Subcutaneous abdominal adipose tissue (tissue), 5 donors: ENCODE data around the gene SLC25A1.
"Not testable (repeated sequence)": the region's sequence is repeated elsewhere in the genome, so short reads cannot be mapped to it uniquely, and the experiment has no call there.

Experiments
- H3K27ac ChIP-seq: one replicate; pipeline ENCODE4 v1.7.0; 2013; ENCODE audit warnings: low read depth, mild to moderate bottlenecking, inconsistent platforms, low read length, moderate library complexity
- H3K27me3 ChIP-seq, 5 donors: one replicate each; pipeline ENCODE4 v1.7.0; 2013; ENCODE audit warnings: low read length in 5 of 5, inconsistent platforms in 1 of 5; ENCODE audit not compliant: control insufficient read depth in 5 of 5, insufficient read depth in 4 of 5
- H3K36me3 ChIP-seq, 5 donors: one replicate each; pipeline ENCODE4 v1.7.0; 2013; ENCODE audit warnings: low read length in 5 of 5; ENCODE audit not compliant: control insufficient read depth in 5 of 5, insufficient read depth in 5 of 5
- H3K4me1 ChIP-seq, 5 donors: one replicate each; pipeline ENCODE4 v1.7.0; 2013; ENCODE audit warnings: low read length in 5 of 5, mild to moderate bottlenecking in 3 of 5, moderate library complexity in 1 of 5; ENCODE audit not compliant: control insufficient read depth in 5 of 5, insufficient read depth in 5 of 5
- H3K4me3 ChIP-seq, 5 donors: one replicate each; pipeline ENCODE4 v1.7.0; 2013; ENCODE audit warnings: low read length in 5 of 5, low read depth in 1 of 5
- H3K9ac ChIP-seq, 5 donors: one replicate each; pipeline ENCODE4 v1.7.0; 2013; ENCODE audit warnings: low read length in 5 of 5, mild to moderate bottlenecking in 4 of 5, moderate library complexity in 3 of 5
- H3K9me3 ChIP-seq, 5 donors: one replicate each; pipeline ENCODE4 v1.7.0; 2013; ENCODE audit warnings: low read length in 5 of 5; ENCODE audit not compliant: control insufficient read depth in 5 of 5
- donor health status: healthy.
- donor health status: healthy.
- donor health status: healthy.
- donor health status: healthy.
- donor health status: healthy.

SLC25A1 gene

DNA sequence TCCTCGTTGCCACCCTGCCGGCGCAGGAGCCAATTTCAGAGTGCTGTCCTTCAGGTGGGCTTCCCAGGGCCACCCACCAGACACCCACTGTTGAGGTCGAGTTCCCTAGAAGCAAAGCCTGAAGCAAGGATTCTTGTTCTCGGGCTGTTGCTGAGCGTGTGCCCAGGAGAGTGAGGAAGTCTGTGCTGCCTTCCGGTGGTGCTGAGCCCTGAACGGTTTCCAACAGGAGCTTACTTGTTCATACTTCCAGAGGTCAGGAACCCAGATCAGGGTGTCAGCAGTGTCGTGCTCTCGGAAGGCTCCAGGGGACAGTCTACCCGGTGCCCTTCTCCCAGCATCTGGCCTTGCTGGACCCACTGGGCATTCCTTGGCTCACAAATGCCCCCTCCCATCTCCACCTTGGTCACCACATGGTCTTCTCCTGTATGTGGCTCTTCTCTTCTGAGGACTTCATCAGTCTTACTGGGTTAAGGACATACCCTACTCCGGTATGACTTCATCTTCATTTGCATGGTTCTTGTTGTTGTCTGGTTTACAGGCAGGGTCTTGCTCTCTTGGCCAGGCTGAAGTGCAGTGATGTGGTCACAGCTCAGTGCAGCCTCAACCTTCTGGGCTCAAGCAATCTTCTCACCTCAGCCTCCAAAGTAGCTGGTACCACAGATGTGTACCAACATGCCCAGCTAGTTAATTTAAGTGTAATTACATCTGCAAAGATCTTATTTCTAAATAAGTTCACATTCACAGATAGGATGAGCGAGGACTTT is 11.2 kb downstream of the SLC25A1 start:
- H3K9me3 ChIP-seq, result no peaks in the 10 kb centered on the region
- no peaks in the 10 kb centered on the region for H3K36me3 ChIP-seq
- no peak overlapping the region for H3K4me3 ChIP-seq
- H3K27ac ChIP-seq, result no peak overlapping the region
- H3K4me1 ChIP-seq, result peaks cover 5 to 29% (median 28%) of the 10 kb centered on the region in 5 donors
- H3K27me3 ChIP-seq, result peaks cover 29 to 40% (median 37%) of the 10 kb centered on the region in 5 donors
- no peak overlapping the region for H3K9ac ChIP-seq

- no peaks in the 10 kb centered on the region for H3K9me3 ChIP-seq
- H3K27me3 ChIP-seq, result peaks cover 29 to 41% (median 37%) of the 10 kb centered on the region in 5 donors
- no peak overlapping the region for H3K27ac ChIP-seq
- no peak overlapping the region for H3K9ac ChIP-seq
- no peak overlapping the region for H3K4me3 ChIP-seq
- H3K4me1 ChIP-seq, result peaks cover 2 to 24% (median 21%) of the 10 kb centered on the region in 5 donors
- no peaks in the 10 kb centered on the region for H3K36me3 ChIP-seq
Measured at GRCh38 chr22:19166421-19166820, 12.1 kb downstream of the SLC25A1 start.

- no peaks in the 10 kb centered on the region for H3K36me3 ChIP-seq
- H3K4me1 ChIP-seq, result peaks cover 0 to 5% (median 3%) of the 10 kb centered on the region in 5 donors
- no peak overlapping the region for H3K27ac ChIP-seq
- H3K9me3 ChIP-seq, result no peaks in the 10 kb centered on the region
- H3K27me3 ChIP-seq, result peaks cover 25 to 35% (median 29%) of the 10 kb centered on the region in 5 donors
- no peak overlapping the region for H3K9ac ChIP-seq
- no peak overlapping the region for H3K4me3 ChIP-seq
Measured at GRCh38 chr22:19164425-19164824, 14.1 kb downstream of the SLC25A1 start.

DNA sequence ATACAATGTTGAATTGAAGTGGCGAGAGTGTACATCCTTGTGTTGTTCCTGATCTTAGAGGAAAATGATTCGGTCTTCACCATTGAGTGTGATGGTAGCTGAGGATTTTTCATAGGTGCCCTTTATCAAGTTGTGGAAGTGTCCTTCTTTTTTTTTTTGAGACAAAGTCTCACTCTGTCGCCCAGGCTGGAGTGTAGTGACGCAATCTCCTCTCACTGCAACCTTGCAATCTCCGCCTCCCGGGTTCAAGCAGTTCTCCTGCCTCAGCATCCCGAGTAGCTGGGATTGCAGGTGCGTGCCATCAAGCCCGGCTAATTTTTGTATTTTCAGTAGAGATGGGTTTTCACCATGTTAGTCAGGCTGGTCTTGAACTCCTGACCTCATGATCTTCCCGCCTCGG is 19.9 kb downstream of the SLC25A1 start:
- H3K9me3 ChIP-seq, H3K4me1 ChIP-seq, H3K4me3 ChIP-seq, H3K36me3 ChIP-seq, H3K9ac ChIP-seq, H3K27me3 ChIP-seq, H3K27ac ChIP-seq: not testable (repeated sequence)

GRCh38 chr22:19156109-19156508 is 22.4 kb downstream of the SLC25A1 start:
- H3K4me1 ChIP-seq, H3K4me3 ChIP-seq, H3K9ac ChIP-seq, H3K27ac ChIP-seq, H3K9me3 ChIP-seq, H3K36me3 ChIP-seq: not testable (repeated sequence)
- H3K27me3 ChIP-seq, result peaks cover 8 to 26% (median 20%) of the 10 kb centered on the region in 5 donors

- Histone ChIP-seq H3K36me3 (no peaks in the 10 kb centered on the region), H3K27me3 (peaks cover 26 to 49% (median 39%) of the 10 kb centered on the region in 5 donors)
Measured at GRCh38 chr22:19152942-19153883, 25.3 kb downstream of the SLC25A1 start.

DNA sequence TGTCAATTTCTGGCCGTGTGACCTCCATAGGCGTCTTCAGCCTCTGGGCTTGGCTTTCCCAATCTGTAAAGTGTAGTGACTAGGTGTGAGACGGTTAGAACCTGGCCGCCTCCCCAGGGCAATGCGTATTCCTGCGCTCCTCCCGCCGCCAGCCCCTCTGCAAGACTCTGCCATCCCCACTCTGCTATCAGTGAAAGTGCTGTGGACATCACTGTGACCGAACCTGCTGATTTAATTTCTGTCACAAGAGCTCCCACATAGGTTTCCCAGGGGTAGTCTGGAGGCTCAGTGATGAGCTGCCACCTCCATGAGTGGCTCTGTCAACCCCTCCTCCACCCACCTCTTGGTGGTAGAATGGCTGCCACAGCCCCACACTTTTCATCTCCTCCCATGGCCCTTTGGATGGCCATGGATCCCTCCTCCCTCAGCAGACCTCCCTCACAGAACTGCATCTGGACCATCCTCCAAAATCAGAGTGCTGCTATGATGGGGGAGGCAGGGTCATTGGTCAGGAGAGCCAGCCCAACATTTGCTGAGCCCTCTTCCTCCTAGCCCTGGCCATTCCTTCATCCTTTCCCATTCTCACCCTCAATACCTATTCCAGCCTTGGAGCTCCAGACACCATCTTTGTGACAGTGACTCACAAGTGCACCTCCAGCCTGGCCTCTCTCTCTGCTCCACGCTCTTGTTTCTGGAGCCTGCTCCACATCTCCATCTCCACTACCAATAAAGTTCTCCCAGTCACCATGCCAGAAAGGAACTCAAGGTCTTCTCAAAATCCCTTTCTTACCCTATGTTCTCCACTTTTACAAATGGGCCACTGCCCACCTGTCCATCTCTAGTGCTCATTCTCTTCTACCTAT is 27.0 kb downstream of the SLC25A1 start:
- Histone ChIP-seq H3K27me3 (peaks cover 31 to 59% (median 45%) of the 10 kb centered on the region in 5 donors), H3K4me1 (peaks cover 0 to 9% (median 6%) of the 10 kb centered on the region in 5 donors), H3K9me3 (peaks cover 0 to 5% (median 4%) of the 10 kb centered on the region in 5 donors), H3K27ac (no peak overlapping the region), H3K36me3 (no peaks in the 10 kb centered on the region), H3K4me3 (no peak overlapping the region), H3K9ac (no peak overlapping the region)

More at GRCh38 chr22:19152942-19153883, 25.3 kb downstream of the SLC25A1 start:
- Histone ChIP-seq H3K9ac (no peak overlapping the region), H3K4me3 (no peak overlapping the region), H3K9me3 (peaks cover 0 to 5% (median 4%) of the 10 kb centered on the region in 5 donors), H3K27ac (no peak overlapping the region), H3K4me1 (peaks cover 0 to 9% (median 6%) of the 10 kb centered on the region in 5 donors)

DNA sequence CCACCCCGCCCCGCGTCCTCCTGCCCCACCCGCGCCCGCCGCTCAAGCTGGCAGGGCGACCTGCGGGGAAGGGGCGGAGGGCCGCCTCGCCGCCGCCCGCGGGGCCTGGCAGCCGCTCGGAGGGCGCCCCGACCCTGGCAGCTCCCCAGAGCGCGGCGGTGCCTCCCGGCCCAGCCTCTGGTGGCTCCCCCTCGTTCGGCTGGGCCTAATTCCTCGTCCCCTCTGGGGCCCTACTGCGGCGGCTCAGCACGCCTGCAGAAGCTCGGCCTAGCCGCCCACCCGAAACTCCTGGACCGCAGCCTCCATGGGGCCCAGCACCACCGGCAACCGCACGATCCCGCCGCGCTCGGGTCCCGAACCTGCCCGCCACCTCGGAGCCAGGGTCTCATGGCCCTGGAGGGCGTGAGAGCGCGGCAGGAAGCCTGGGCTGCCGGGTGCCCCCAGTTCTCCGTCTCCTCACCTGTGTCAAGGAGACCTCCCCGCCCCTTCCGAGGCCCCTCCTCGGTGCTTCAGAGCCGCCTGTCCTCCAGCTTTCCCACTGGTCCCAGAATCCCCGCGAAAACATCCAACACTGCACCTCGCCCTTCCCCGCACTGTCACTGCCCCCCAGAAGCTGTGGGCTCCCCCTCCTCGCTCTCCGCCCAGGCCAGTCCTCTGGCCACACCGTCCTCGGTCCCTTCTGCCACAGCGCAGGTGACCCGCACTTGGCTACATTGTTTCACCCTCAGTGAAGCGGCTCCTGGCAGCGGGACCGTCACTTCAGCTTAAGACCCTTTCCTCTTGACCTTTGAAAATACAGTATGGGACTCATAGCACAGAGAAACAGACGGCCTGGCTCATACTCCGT is 27.8 kb downstream of the SLC25A1 start:
- H3K36me3 ChIP-seq, result no peaks in the 10 kb centered on the region
- no peak overlapping the region for H3K9ac ChIP-seq
- H3K4me1 ChIP-seq, result peaks cover 0 to 9% (median 6%) of the 10 kb centered on the region in 5 donors
- no peak overlapping the region for H3K4me3 ChIP-seq
- no peak overlapping the region for H3K27ac ChIP-seq
- peaks cover 0 to 5% (median 4%) of the 10 kb centered on the region in 5 donors for H3K9me3 ChIP-seq
- peaks cover 31 to 59% (median 45%) of the 10 kb centered on the region in 5 donors for H3K27me3 ChIP-seq

DNA sequence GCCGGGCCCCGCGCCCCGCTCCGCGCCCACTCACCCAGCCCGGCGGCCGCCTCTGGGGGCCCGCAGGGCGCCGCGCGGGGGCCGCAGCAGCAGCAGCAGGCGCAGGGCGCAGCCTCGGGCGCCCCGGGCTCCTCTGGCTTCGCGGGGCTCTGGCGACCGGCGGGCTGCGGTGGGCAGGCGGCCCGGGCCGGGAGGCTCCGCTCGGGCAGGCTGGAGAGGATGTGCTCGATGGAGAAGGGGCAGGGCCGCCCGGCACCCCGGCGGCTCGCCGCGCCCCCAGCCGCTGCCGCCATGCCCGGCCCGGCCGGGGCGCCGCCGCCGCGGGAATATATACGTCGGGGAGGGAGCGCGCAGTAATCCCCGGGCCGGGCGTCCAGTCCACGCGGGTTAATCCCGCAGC is 28.5 kb downstream of the SLC25A1 start, which contains the start of gene GSC2:
GSC2 (minus strand) TSS at position 302 of the 400 bp plus-strand sequence; CDS start at position 293, 9 bp downstream.
- H3K36me3 ChIP-seq, result no peaks in the 10 kb centered on the region
- no peak within 1 kb of the TSS for H3K9ac ChIP-seq
- H3K9me3 ChIP-seq, result peaks cover 0 to 5% (median 4%) of the 10 kb centered on the region in 5 donors
- H3K27ac ChIP-seq, result no peak within 1 kb of the TSS
- H3K27me3 ChIP-seq, result peaks cover 31 to 55% (median 45%) of the 10 kb centered on the region in 5 donors
- H3K4me1 ChIP-seq, result peaks cover 0 to 9% (median 6%) of the 10 kb centered on the region in 5 donors
- H3K4me3 ChIP-seq, result peak within 1 kb of the TSS in 2 of 5 donors; percentile 8 to 29
